ENCODE data around the gene RUFY4. TPM values are rescaled to one million over a fixed set of nuclear protein-coding genes. Genes with fewer than 3 reads are reported as not detected.

RUFY4 gene
- polyA plus RNA-seq, 1 donor (not counting 4 experiments of a cell fraction or from before 2014, with no cell fraction given): not detected

DNA sequence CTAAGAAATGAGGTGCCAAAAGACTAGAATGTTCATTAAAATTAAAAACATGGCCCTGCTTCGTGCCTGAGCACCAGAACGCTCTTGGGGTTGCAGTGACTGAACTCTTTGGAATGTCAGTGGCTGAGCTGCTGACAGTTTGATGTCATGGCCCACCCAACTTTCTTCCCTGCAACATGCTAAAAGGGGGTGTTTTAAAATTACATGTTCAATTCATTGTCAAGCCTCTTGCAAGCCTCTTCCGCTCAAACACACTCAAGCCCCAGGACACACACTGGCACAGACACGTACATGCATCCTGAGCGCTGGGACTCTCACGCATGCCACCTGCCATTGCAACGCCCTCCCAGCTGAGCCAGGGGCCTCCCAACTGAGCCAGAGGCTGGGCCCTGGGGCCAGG is 12.6 kb downstream of the RUFY4 start:
- H2AFZ ChIP-seq (ENCODE audit: control insufficient read depth, low read length): no peak overlapping the region
- FAIRE-seq (no peak), DNase-seq (ENCODE audit: low read depth, low spot score) (no peak)
- no peaks in the 10 kb centered on the region for H4K20me1 ChIP-seq (ENCODE audit: control insufficient read depth, extremely low read depth, insufficient read depth, low read length)
- H3K27ac ChIP-seq (ENCODE audit: control insufficient read depth, insufficient read depth, low read length): no peak overlapping the region
- H3K36me3 ChIP-seq (ENCODE audit: control insufficient read depth in 2 of 2, extremely low read depth in 1 of 2, insufficient read depth in 2 of 2, low read length in 2 of 2): no peaks in the 10 kb centered on the region
- H3K27me3 ChIP-seq (ENCODE audit: control insufficient read depth, extremely low read depth, insufficient read depth, low read length): no peaks in the 10 kb centered on the region
- H3K4me2 ChIP-seq (ENCODE audit: control insufficient read depth, extremely low read depth, insufficient read depth, low read depth, low read length): no peak overlapping the region
- H3K9ac ChIP-seq (ENCODE audit: control insufficient read depth, extremely low read depth, insufficient read depth, low read length): no peak overlapping the region
- no peak for TF ChIP-seq EZH2 (IDR thresholded peaks at IDR 0.05; ENCODE audit: low read length)
- TF ChIP-seq, protein P1, sequence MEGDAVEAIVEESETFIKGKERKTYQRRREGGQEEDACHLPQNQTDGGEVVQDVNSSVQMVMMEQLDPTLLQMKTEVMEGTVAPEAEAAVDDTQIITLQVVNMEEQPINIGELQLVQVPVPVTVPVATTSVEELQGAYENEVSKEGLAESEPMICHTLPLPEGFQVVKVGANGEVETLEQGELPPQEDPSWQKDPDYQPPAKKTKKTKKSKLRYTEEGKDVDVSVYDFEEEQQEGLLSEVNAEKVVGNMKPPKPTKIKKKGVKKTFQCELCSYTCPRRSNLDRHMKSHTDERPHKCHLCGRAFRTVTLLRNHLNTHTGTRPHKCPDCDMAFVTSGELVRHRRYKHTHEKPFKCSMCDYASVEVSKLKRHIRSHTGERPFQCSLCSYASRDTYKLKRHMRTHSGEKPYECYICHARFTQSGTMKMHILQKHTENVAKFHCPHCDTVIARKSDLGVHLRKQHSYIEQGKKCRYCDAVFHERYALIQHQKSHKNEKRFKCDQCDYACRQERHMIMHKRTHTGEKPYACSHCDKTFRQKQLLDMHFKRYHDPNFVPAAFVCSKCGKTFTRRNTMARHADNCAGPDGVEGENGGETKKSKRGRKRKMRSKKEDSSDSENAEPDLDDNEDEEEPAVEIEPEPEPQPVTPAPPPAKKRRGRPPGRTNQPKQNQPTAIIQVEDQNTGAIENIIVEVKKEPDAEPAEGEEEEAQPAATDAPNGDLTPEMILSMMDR (optimal IDR thresholded peaks at IDR 0.05 in 1 of 3, IDR thresholded peaks at IDR 0.05 in 1 of 3, conservative IDR thresholded peaks at IDR 0.05 in 1 of 3; ENCODE audit: extremely low read depth in 1 of 3, insufficient read depth in 2 of 3, low read length in 3 of 3): no peak
- no peaks in the 10 kb centered on the region for H3K9me1 ChIP-seq (ENCODE audit: control insufficient read depth, extremely low read depth, insufficient read depth, low read length)
- no peaks in the 10 kb centered on the region for H3K9me3 ChIP-seq (ENCODE audit: control insufficient read depth, low read depth, low read length)
- no peaks in the 10 kb centered on the region for H3K4me1 ChIP-seq (ENCODE audit: control insufficient read depth, extremely low read depth, insufficient read depth, low read length)
- dilution Hi-C loops (cut with MboI; ENCODE audit: extremely low pct_ligation_motif_present, low sequenced_read_pairs): no loop called here
- H3K79me2 ChIP-seq (ENCODE audit: control insufficient read depth, insufficient read depth, low read length): no peaks in the 10 kb centered on the region
- H3K4me3 ChIP-seq (ENCODE audit: control insufficient read depth in 2 of 3, extremely low read depth in 1 of 3, insufficient read depth in 2 of 3, low read depth in 1 of 3, low read length in 3 of 3): no peak overlapping the region

DNA sequence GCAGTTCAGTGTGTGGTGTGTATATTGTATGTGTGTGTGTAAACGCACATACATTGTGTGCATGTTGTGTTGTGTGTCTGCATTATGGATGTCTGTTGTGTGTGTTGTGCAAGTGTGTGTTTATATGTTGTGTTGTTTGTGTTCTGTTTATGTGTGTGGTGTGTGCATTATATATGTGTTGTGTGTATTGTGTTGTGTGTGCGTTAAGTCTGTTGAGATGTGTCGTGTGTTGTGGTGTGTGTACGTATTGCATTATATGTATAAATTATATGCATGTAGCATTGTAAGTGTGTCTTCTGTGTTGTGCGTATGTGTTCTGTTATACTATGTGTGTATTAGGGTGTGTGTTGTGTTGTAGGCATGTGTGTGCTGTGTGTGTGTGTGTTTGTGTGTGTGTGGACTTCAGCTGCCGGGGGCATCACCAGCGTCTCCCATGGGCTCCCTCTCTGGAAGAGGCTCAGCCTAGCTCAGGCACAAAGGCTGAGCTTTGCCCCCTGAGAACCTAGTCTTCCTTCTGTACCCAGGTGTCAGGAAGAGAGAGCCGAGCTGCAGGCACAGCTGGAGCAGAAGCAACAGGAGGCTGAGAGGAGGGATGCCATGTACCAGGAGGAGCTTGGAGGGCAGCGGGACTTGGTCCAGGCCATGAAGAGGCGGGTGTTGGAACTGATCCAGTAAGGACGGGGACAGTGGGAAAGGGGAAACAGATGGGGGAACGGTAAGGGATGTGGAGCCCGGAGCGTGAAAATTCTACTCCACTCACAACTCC is 13.7 kb downstream of the RUFY4 start:
- Histone ChIP-seq H4K20me1 (ENCODE audit: control insufficient read depth, extremely low read depth, insufficient read depth, low read length) (no peaks in the 10 kb centered on the region), H3K4me1 (ENCODE audit: control insufficient read depth, extremely low read depth, insufficient read depth, low read length) (no peaks in the 10 kb centered on the region), H3K27me3 (ENCODE audit: control insufficient read depth, extremely low read depth, insufficient read depth, low read length) (no peaks in the 10 kb centered on the region), H3K4me3 (ENCODE audit: control insufficient read depth in 2 of 3, extremely low read depth in 1 of 3, insufficient read depth in 2 of 3, low read depth in 1 of 3, low read length in 3 of 3) (no peak overlapping the region), H3K9ac (ENCODE audit: control insufficient read depth, extremely low read depth, insufficient read depth, low read length) (no peak overlapping the region), H3K9me1 (ENCODE audit: control insufficient read depth, extremely low read depth, insufficient read depth, low read length) (no peaks in the 10 kb centered on the region), H3K79me2 (ENCODE audit: control insufficient read depth, insufficient read depth, low read length) (no peaks in the 10 kb centered on the region), H2AFZ (ENCODE audit: control insufficient read depth, low read length) (no peak overlapping the region), H3K36me3 (ENCODE audit: control insufficient read depth in 2 of 2, extremely low read depth in 1 of 2, insufficient read depth in 2 of 2, low read length in 2 of 2) (no peaks in the 10 kb centered on the region), H3K4me2 (ENCODE audit: control insufficient read depth, extremely low read depth, insufficient read depth, low read depth, low read length) (no peak overlapping the region), H3K27ac (ENCODE audit: control insufficient read depth, insufficient read depth, low read length) (no peak overlapping the region), H3K9me3 (ENCODE audit: control insufficient read depth, low read depth, low read length) (no peaks in the 10 kb centered on the region)
- dilution Hi-C loops (cut with MboI; ENCODE audit: extremely low pct_ligation_motif_present, low sequenced_read_pairs): no loop called here
- TF ChIP-seq EZH2 (IDR thresholded peaks at IDR 0.05; ENCODE audit: low read length): no peak
- TF ChIP-seq, protein P1 (optimal IDR thresholded peaks at IDR 0.05 in 1 of 3, IDR thresholded peaks at IDR 0.05 in 1 of 3, conservative IDR thresholded peaks at IDR 0.05 in 1 of 3; ENCODE audit: extremely low read depth in 1 of 3, insufficient read depth in 2 of 3, low read length in 3 of 3): no peak
- DNase-seq (ENCODE audit: low read depth, low spot score) (no peak), FAIRE-seq (no peak)
